Thymus (tissue), 14 donors: Measurements from ENCODE around the gene ACVR1B. TPM values are rescaled to one million over a fixed set of nuclear protein-coding genes. Genes with fewer than 3 reads are reported as not detected.

Source experiments
- DNase-seq, 9 donors: peaks; one replicate each; pipeline ENCODE4 v3.0.0-alpha.2; 2013; ENCODE audit warnings: low spot score in 9 of 9, low read depth in 6 of 9, missing footprints in 1 of 9
- H3K27ac ChIP-seq, 2 donors: one replicate each; pipeline ENCODE4 v1.5.1; 2013; ENCODE audit warnings: control low read depth in 1 of 2, low read depth in 1 of 2, low read length in 1 of 2, mild to moderate bottlenecking in 1 of 2, moderate library complexity in 1 of 2
- H3K27me3 ChIP-seq, 2 donors: one replicate each; pipeline ENCODE4 v1.5.1; 2013; ENCODE audit warnings: low read length in 1 of 2; ENCODE audit not compliant: control insufficient read depth in 2 of 2, insufficient read depth in 1 of 2
- H3K36me3 ChIP-seq, 2 donors: one replicate each; pipeline ENCODE4 v1.5.1; 2013; ENCODE audit warnings: low read length in 1 of 2, mild to moderate bottlenecking in 1 of 2, moderate library complexity in 1 of 2; ENCODE audit not compliant: control insufficient read depth in 2 of 2, insufficient read depth in 2 of 2
- H3K4me1 ChIP-seq, 2 donors: one replicate each; pipeline ENCODE4 v1.5.1; 2013; ENCODE audit warnings: low read length in 2 of 2; ENCODE audit not compliant: control insufficient read depth in 2 of 2, insufficient read depth in 2 of 2
- H3K4me3 ChIP-seq, 2 donors: one replicate each; pipeline ENCODE4 v1.5.1; 2013; ENCODE audit warnings: low read length in 2 of 2, control low read depth in 1 of 2, mild to moderate bottlenecking in 1 of 2
- H3K9me3 ChIP-seq, 2 donors: one replicate each; pipeline ENCODE4 v1.5.1; 2013; ENCODE audit warnings: low read length in 1 of 2, mild to moderate bottlenecking in 1 of 2; ENCODE audit not compliant: control insufficient read depth in 2 of 2, insufficient read depth in 1 of 2
- WGBS: extraction: QIAGEN DNeasy Blood & Tissue Kit; methylation state at CpG from one replicate; pipeline ENCODE4 v1.1.7; 2013; 5-methylcytosine and 5-hydroxymethylcytosine counted together
- long read RNA-seq, 10 donors: transcript quantifications; one replicate each; lab custom pipeline, GENCODE V29; 2026
- polyA plus RNA-seq: library from polyadenylated mRNA; stranded (reverse); fragments of 200-250 nt; gene quantifications from one replicate; pipeline ENCODE4 v1.2.3, GENCODE V29; 2013
- total RNA-seq: library from RNA; stranded (reverse); fragments of 120-200 nt; gene quantifications from one replicate; pipeline ENCODE4 v1.2.4, GENCODE V29; 2013
- donor health status: healthy.

Gene ACVR1B
- total RNA-seq (7.2 TPM), polyA plus RNA-seq (9.9 TPM)
- long read RNA-seq, donor 1, result 0 reads
- long read RNA-seq, donor 2, result 0 reads
- long read RNA-seq, donor 3, full-length matches to known transcripts, result 7 of 7 reads
- long read RNA-seq, donor 3, partial matches to known transcripts, result 0 of 7 reads
- long read RNA-seq, donor 3, other reads (novel, unspliced or antisense), result 0 of 7 reads
- long read RNA-seq, donor 4, full-length matches to known transcripts, result 2 of 2 reads
- long read RNA-seq, donor 4, partial matches to known transcripts, result 0 of 2 reads
- long read RNA-seq, donor 4, other reads (novel, unspliced or antisense), result 0 of 2 reads
- long read RNA-seq, donor 5, full-length matches to known transcripts, result 3 of 3 reads
- long read RNA-seq, donor 5, partial matches to known transcripts, result 0 of 3 reads
- long read RNA-seq, donor 5, other reads (novel, unspliced or antisense), result 0 of 3 reads
- long read RNA-seq, donor 6, full-length matches to known transcripts, result 4 of 4 reads
- long read RNA-seq, donor 6, partial matches to known transcripts, result 0 of 4 reads
- long read RNA-seq, donor 6, other reads (novel, unspliced or antisense), result 0 of 4 reads
- long read RNA-seq, donor 7, full-length matches to known transcripts, result 3 of 3 reads
- long read RNA-seq, donor 7, partial matches to known transcripts, result 0 of 3 reads
- long read RNA-seq, donor 7, other reads (novel, unspliced or antisense), result 0 of 3 reads
- long read RNA-seq, donor 8, full-length matches to known transcripts, result 3 of 3 reads
- long read RNA-seq, donor 8, partial matches to known transcripts, result 0 of 3 reads
- long read RNA-seq, donor 8, other reads (novel, unspliced or antisense), result 0 of 3 reads
- long read RNA-seq, donor 9, full-length matches to known transcripts, result 2 of 2 reads
- long read RNA-seq, donor 9, partial matches to known transcripts, result 0 of 2 reads
- long read RNA-seq, donor 9, other reads (novel, unspliced or antisense), result 0 of 2 reads
- long read RNA-seq, donor 10, full-length matches to known transcripts, result 8 of 8 reads
- long read RNA-seq, donor 10, partial matches to known transcripts, result 0 of 8 reads
- long read RNA-seq, donor 10, other reads (novel, unspliced or antisense), result 0 of 8 reads

DNA sequence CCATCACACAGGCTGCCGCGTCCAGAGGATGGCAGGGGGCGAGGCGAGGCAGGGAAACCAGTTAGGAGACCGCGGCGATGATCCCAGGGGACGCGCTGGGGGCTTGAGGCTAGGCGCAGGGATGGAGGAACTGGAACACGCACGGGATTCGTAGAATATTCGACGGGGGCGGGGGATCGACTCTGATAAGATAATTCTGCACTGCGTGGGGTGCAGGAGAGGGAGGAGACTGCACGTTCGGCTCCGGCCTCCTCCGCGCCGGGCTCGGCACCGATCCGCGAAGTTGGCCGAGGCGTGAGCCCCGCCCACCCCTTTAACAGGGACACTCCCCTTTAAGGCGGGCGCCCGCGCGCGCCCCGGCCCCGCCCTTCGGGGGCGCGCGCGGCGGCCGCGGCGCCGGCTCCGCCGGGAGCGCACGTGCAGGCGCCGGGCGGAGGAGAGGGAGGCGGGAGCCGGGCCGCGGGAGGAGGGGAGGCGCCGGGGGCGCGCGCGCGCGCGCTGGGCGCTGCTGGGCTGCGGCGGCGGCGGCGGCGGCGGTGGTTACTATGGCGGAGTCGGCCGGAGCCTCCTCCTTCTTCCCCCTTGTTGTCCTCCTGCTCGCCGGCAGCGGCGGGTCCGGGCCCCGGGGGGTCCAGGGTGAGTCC lies at the start of gene ACVR1B:
Gene ACVR1B, plus strand, starts transcription at position 501 of the 644 bp plus-strand sequence. Its CDS starts 45 bp downstream, at position 546.
- H3K36me3 ChIP-seq, result no peaks in the 10 kb centered on the region
- no peaks in the 10 kb centered on the region for H3K9me3 ChIP-seq
- peaks cover 0 to 8% of the 10 kb centered on the region in 2 donors for H3K27me3 ChIP-seq
- H3K4me3 ChIP-seq, result peak within 1 kb of the TSS; percentile 83 to 86
- H3K4me1 ChIP-seq, result peaks cover 10 to 33% of the 10 kb centered on the region in 2 donors
- under 1% methylated on average over 85 of the region's 86 CpGs for WGBS
- DNase-seq, result peak in 8 of 9 donors; percentile 64 to 89 (median 76)
- H3K27ac ChIP-seq, result peak within 1 kb of the TSS; percentile 67 to 68

DNA sequence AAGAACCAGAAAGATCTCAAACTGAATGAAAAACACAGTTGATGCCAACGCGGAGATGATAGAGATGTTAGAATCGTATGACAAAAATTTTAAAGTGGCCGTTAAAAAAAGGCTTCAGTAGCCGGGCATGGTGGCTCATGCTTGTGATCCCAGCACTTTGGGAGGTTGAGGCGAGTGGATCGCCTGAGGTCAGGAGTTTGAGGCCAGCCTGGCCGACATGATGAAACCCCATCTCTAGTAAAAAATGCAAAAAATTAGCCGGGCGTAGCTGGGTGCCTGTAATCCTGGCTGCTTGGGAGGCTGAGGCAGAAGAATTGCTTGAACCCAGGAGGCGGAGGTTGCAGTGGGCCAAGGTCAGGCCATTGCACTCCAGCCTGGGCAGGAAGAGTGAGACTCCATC lies 49.6 kb upstream of the ACVR1B start:
- H3K27ac ChIP-seq, result no peak overlapping the region
- peaks cover 0 to 9% of the 10 kb centered on the region in 2 donors for H3K4me1 ChIP-seq
- no peak for DNase-seq
- WGBS, result 96% methylated on average over 11 of the region's 11 CpGs
- peaks cover 15 to 17% of the 10 kb centered on the region in 2 donors for H3K27me3 ChIP-seq
- H3K9me3 ChIP-seq, result no peaks in the 10 kb centered on the region
- H3K36me3 ChIP-seq, result no peaks in the 10 kb centered on the region
- H3K4me3 ChIP-seq, result no peak overlapping the region

DNA sequence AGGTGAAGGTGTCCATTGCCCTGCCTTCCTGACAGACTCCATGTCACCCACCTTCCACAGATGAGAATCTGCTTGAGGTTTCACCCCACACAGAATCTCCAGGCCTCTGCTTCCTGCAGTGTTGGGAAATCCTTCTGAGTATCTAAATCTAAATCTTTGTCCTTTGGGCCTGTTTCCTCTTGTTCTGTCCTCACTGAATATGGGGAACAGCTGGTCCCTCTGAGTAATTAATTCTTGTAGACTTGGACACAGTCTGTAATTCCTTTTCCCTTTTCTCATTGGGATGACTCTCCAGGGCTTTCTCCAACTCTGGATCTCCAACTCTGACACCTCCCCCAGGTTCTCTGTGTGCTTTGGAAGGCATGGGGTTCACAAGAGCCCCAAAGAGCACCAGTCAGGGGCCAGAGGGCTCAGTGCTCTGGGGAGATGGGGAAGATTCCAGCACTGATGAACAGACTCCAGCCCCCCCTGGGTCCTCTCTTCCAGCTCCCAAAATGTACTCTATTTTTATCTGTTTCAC lies 46.5 kb upstream of the ACVR1B start:
- Histone ChIP-seq H3K36me3 (no peaks in the 10 kb centered on the region), H3K4me1 (peaks cover 0 to 9% of the 10 kb centered on the region in 2 donors), H3K4me3 (no peak overlapping the region), H3K9me3 (no peaks in the 10 kb centered on the region), H3K27ac (peak overlapping the region; percentile 38 to 43), H3K27me3 (peaks cover 29 to 43% of the 10 kb centered on the region in 2 donors)
- no peak for DNase-seq

DNA sequence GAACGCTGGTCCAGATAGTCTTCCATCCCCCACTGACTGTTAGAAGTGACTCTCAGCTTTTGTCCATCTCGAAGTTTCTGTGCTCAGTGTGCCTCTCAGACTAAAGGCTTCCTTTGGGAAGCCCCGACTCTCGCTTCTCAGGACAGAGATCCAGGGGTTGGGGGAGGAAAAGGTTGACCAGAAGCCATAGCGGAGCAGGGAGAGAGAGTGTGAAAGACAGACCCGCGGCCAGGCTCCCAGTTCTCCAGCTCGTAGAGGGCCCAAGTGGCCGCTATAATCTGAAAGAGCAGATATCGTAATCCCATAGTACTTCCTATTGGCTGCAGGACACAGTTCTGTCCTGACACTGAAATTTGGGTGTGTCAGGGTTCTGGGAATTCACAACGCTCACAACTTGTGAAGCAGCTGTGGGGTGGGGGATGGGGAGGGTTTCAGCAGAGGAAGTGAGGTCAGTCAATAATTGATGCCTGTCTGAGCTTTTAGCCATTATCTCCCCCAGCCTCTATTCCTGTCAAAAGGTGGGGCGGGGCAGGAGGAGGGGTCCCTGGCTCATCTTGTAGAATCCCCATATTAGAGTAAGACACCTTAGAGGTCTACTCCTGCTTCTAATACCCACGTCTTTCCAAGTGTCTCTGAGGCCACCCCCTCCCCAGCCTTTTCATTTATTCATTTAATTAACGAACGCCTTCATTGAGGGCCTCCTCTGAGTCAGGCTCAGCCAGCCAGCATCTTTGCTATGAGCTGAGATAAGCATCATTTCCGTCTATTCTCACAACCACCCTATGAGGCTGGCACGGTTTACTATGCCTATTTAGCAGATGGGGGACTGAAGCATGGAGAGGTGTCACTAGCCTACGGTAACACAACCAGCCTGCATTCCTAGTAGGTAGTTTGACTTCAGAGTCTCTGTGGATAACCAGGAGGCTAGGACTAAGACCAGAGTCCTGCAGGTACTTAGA lies 45.7 kb upstream of the ACVR1B start:
- Histone ChIP-seq H3K9me3 (no peaks in the 10 kb centered on the region), H3K4me3 (no peak overlapping the region), H3K4me1 (peaks cover 0 to 9% of the 10 kb centered on the region in 2 donors), H3K27ac (peak overlapping the region; percentile 45 to 71), H3K27me3 (peaks cover 29 to 50% of the 10 kb centered on the region in 2 donors), H3K36me3 (no peaks in the 10 kb centered on the region)
- WGBS, result 91% methylated on average over 18 of the region's 18 CpGs
- DNase-seq, result no peak

DNA sequence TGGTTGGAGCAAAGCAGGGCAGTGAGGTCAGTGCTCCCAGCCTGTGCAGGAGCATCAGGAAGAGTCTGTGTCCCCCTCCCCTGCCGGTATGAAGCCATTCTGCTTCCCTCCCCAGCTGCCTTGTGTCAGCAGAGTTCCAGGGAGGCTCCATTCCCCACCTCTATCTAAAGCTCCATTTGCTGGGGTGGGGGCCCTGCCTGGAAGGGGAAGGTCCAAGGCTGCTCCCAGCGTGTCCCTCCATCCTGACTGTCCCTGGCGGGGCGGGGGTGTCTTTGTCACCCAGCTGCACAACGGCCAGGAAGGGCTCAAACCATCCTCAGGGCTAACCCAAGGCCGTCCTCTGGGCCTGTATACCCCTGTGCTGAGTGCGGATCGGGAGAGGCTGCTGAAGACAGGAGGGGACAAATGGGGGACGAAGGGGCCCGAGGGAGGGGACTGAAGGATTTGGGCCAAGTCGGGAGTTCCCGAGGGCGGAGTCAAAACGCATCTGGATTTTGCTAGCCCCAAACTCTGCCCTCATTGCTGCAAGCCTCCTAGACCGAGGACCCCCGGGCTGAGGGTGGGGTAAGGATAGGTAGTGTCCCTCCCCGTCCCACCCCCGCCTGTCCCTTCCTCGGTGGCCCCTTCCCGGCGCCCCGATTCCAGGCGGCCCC lies 44.9 kb upstream of the ACVR1B start:
- Histone ChIP-seq H3K36me3 (no peaks in the 10 kb centered on the region), H3K4me1 (peaks cover 0 to 9% of the 10 kb centered on the region in 2 donors), H3K27me3 (peaks cover 29 to 54% of the 10 kb centered on the region in 2 donors), H3K4me3 (no peak overlapping the region), H3K27ac (peak overlapping the region; percentile 23 to 71), H3K9me3 (no peaks in the 10 kb centered on the region)
- DNase-seq, result no peak
- WGBS, result 44% methylated on average over 23 of the region's 23 CpGs

DNA sequence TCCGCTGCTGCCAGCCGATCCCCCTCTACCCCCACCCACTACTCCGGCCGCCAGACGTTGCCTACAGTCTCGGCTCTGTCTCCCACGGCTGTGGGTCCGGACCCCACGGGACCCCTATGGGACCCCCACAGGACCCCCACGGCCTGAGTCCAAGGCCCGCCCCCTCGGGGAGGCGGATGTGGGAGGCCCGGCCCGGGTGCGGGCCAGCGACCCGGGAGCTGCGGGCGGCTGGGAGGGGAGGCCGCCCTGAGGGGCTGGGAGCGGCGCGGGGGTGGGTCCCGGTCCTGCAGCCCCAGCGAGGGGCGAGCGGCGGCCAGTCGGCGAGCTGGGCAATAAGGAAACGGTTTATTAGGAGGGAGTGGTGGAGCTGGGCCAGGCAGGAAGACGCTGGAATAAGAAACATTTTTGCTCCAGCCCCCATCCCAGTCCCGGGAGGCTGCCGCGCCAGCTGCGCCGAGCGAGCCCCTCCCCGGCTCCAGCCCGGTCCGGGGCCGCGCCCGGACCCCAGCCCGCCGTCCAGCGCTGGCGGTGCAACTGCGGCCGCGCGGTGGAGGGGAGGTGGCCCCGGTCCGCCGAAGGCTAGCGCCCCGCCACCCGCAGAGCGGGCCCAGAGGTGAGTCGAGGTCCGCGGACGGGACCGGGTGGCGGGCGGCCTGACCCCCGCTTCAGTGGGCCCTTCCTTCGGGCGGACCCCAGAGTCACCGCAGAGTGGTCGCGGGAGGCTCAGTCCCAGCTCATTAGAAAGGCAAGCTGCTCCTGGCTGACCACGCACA lies 44.2 kb upstream of the ACVR1B start, which contains the start of gene ACVRL1:
Gene ACVRL1, plus strand, starts transcription at position 422 of the 773 bp plus-strand sequence. CDS start 4,971 bp downstream, outside the sequence.
- H3K36me3 ChIP-seq, result no peaks in the 10 kb centered on the region
- peak within 1 kb of the TSS; percentile 16 to 22 for H3K4me3 ChIP-seq
- peaks cover 29 to 54% of the 10 kb centered on the region in 2 donors for H3K27me3 ChIP-seq
- H3K4me1 ChIP-seq, result peaks cover 0 to 9% of the 10 kb centered on the region in 2 donors
- no peaks in the 10 kb centered on the region for H3K9me3 ChIP-seq
- peak within 1 kb of the TSS; percentile 23 to 71 for H3K27ac ChIP-seq
- 17% methylated on average over 74 of the region's 74 CpGs for WGBS
- no peak for DNase-seq

DNA sequence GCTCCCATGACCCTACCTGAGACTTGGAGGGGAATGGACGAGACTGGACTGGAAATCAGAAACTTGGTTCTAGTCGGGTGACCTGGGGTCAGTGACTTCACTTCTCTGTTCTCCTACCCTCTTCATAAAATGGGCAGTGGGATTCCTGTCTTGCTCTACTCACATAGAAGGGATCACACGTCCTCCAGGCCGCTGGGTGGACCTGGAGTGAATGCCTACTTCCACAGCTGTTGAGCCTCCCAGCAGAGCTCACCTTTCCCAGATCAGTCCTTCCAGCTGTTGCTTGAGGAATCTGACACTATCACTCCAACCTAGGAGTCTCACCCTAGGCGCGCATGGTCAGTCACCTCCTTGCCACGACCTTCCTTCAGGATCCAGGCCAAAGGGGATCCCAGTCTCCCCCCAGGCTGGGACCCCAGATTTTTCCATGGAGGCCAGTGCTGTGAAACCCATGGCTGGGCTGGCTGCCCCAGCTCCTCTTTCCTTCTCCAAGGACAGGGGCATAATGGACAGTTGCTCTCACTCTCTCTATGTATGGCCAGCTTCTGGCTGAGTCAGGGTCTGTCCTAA lies 43.6 kb upstream of the ACVR1B start:
- peak overlapping the region in 1 of 2 donors; percentile 16 for H3K4me3 ChIP-seq
- no peaks in the 10 kb centered on the region for H3K9me3 ChIP-seq
- WGBS, result 94% methylated on average over 7 of the region's 7 CpGs
- peaks cover 0 to 9% of the 10 kb centered on the region in 2 donors for H3K4me1 ChIP-seq
- DNase-seq, result no peak
- H3K36me3 ChIP-seq, result no peaks in the 10 kb centered on the region
- peaks cover 29 to 54% of the 10 kb centered on the region in 2 donors for H3K27me3 ChIP-seq
- no peak overlapping the region for H3K27ac ChIP-seq
